Measurements from ENCODE around the gene IGSF21. TPM values are rescaled to one million over a fixed set of nuclear protein-coding genes. Genes with fewer than 3 reads are reported as not detected.

Gene IGSF21
- total RNA-seq, 1 donor from 2014 or later: 4.5 TPM

DNA sequence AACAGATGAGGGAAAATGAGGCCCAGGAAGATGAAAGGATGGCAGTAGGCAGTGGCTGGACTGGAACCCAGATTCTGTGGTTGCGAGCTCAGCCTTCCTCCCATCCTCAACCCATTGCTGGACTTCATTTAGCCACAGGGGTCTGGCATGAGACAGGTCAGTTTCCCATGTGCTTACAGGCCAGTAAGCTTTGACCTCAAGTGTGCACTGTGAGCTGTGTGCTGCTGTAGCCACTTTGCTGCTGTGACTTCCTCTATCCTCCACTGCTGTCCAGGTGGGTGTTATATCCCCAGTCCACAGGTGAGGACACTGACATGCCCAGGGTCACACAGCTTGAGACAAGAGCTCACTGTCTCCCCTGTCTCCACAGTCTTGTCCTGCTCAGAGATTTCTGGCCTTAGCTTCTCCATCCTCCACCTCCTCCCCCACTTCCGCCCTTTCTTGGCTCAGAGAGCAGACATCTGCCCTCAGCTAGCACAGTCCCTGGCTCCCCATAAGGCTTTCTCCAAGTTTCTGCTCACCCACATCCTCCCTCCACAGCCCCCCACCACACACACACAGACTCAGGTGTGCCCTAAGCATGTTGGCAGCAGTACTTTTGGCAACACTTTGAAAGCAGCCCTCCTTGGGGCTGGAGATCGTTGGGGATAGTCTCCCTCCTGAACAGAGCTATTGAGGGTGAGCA, 7.3 kb downstream of the IGSF21 start:
- no peak for ATAC-seq
- DNase-seq (ENCODE audit: low spot score): no peak
- intact Hi-C loops (cut with DNase I): no loop called here

- intact Hi-C loops (cut with DNase I): no loop called here
- DNase-seq (ENCODE audit: low spot score) (no peak), ATAC-seq (no peak)
These were observed 9.2 kb downstream of the IGSF21 start for GRCh38 chr1:18116777-18117176.

GRCh38 chr1:18118078-18118477, 10.5 kb downstream of the IGSF21 start:
- DNase-seq (ENCODE audit: low spot score) (no peak), ATAC-seq (peak; percentile 48)
- intact Hi-C loops (cut with DNase I): no loop called here

DNA sequence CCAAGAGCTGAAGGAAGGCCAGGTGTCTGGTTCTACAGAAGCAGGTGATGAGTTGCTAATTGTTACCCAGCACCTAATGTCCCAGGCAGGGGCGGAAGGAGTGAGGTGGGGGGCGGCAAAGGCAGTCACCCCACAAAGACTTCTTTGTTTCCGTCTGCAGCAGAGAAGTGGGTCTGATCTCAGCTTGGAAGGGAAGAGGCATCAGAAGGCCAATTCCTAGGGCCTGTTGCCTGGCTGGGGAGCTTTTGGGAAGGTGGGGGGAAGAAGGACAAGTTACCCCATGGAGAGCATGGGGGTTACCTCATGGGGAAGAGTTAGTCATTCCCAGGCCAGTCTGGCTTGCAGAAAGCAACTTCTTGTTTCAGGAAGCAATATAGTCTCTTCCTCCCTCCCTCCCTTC, 10.9 kb downstream of the IGSF21 start:
- intact Hi-C loops (cut with DNase I): no loop called here
- DNase-seq (ENCODE audit: low spot score) (no peak), ATAC-seq (no peak)

- ATAC-seq (no peak), DNase-seq (ENCODE audit: low spot score) (no peak)
- intact Hi-C loops (cut with DNase I): no loop called here
These were observed 11.7 kb downstream of the IGSF21 start for GRCh38 chr1:18119289-18119688.

DNA sequence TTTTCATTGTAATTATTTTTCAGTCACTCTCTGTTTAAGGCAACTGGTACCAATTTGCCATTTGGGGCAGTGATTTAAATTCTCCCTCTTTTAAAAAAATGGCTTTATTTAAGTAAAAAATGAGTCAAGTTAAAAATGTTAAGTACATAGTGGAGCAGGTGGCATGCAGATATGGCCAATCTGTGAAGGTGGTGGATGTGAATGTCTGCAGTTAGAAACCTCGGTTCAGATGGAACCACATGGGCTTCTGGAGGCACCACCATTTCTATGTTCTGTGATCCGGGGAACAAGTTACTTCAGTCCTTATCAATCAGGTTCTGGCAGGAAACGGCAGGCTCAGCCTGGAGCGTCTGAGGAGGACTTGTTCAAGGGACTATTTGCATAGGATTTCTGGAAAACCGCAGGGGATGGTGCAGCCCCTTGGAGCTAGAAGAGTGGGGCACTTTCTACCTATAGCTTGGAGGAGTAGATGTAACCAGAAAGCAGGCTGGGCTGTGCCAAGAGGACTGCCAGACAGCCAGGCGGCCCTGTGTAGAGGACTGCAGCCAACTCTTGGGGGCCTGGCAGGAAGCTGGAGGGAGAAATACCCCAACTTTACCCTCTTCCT, 12.3 kb downstream of the IGSF21 start:
- DNase-seq (ENCODE audit: low spot score) (no peak), ATAC-seq (no peak)
- intact Hi-C loops (cut with DNase I): no loop called here

GRCh38 chr1:18120638-18121037, 13.0 kb downstream of the IGSF21 start:
- DNase-seq (ENCODE audit: low spot score): no peak
- no peak for ATAC-seq
- intact Hi-C loops (cut with DNase I): no loop called here

GRCh38 chr1:18121072-18121820, 13.6 kb downstream of the IGSF21 start:
- DNase-seq (ENCODE audit: low spot score) (no peak), ATAC-seq (no peak)
- intact Hi-C loops (cut with DNase I): no loop called here

GRCh38 chr1:18123467-18123992, 15.9 kb downstream of the IGSF21 start:
- intact Hi-C loops (cut with DNase I): no loop called here
- ATAC-seq (no peak), DNase-seq (ENCODE audit: low spot score) (no peak)

GRCh38 chr1:18124977-18125376, 17.4 kb downstream of the IGSF21 start:
- intact Hi-C loops (cut with DNase I): no loop called here
- ATAC-seq (no peak), DNase-seq (ENCODE audit: low spot score) (no peak)

GRCh38 chr1:18126616-18127015, 19.0 kb downstream of the IGSF21 start:
- intact Hi-C loops (cut with DNase I): no loop called here
- ATAC-seq (no peak), DNase-seq (ENCODE audit: low spot score) (no peak)

DNA sequence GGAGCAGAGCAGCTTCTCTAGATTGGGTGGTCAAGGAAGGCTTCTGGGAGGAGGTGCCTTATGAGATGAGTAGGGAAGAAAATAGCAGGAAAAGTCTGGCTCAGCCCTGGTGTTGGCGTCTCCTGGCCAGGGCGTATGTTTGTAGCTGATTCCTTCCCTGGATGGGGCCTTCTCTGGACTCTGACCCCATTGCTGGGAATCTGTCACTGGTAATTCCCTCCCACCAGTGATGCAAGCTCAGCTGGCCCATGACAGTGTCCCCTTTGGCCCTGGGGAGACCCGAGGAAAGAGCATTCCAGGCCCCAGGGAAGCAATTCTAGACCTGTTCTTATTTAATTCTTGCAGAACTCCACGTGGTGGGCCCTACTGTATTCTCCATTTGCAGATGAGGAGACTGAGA, 20.7 kb downstream of the IGSF21 start:
- intact Hi-C loops (cut with DNase I): no loop called here

GRCh38 chr1:18130356-18130755, 22.8 kb downstream of the IGSF21 start:
- DNase-seq (ENCODE audit: low spot score) (no peak), ATAC-seq (no peak)
- intact Hi-C loops (cut with DNase I): no loop called here

More for the DNA sequence above, 20.7 kb downstream of the IGSF21 start:
- DNase-seq (ENCODE audit: low spot score) (no peak), ATAC-seq (no peak)

DNA sequence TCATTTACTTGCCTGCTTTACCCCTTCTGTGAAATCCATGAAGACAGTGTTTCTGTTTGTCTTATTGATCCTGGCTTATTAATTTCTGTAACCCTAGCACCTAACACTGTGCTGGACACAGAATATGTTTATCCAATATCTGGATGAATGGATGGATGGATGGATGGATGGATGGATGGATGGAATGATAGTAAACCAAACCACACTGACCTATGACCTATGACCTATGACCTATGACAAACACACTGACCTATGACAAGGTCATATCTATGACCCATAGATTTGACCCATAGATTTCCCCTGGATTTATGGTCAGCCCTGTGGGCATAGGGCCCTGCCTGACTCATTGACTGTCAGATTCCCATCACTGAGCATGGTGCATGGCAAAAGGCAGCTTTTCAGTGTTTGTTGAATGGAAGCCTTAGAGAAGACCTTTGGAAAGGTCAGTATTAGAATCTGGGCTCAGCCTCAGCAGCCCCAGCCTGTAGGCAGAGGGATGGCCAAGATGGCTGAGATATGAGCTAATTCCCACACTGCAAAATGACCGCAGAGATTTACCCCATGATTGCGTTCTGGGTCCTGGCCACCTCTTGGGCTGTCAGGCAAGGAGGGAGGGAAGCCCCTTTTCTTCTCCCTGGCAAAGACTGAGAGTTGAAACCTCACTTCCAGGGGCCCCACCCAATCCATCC, 24.6 kb downstream of the IGSF21 start:
- intact Hi-C loops (cut with DNase I): no loop called here
- DNase-seq (ENCODE audit: low spot score): no peak
- no peak for ATAC-seq

DNA sequence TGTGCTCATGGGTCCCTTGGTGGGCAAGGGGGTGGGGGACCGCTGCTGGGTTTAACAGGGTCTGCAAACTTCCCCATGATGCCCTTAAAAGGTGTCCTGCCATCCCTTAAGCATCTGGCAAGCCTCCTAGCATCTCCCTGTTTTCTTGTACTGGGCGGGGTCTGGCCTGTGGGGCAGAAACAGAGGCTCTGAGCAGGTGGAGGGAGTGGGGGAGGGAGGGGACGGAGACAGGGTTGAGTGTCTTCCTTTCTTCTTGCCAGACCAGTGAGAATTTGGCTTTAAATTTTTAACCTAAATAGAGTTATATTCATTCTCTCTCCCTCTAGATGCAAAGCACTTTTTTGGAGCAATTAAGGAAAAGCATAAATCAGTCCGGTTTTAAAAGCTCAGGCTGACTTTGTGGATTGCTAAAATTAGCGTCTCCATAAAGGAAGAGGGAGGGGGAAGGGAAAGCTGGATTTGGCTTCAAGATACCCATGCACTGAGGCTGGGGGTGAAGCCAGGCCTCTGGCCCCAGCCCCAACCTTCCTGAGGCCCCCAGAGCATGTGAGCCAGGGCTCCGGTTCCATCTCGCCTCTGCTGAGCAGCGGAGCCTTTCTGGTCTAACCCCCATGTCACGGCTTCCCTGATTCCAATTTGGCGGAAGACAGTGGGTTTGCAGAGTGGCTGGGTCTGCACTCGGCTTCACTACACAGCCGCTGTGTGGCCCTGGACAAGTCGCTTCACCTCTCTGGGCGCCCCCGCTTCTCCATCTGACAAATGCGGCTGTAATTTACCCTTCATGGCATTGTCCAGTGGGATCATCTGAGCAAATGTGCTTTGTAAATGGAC, 25.3 kb downstream of the IGSF21 start:
- DNase-seq (ENCODE audit: low spot score) (no peak), ATAC-seq (no peak)
- intact Hi-C loops (cut with DNase I): no loop called here

GRCh38 chr1:18134324-18135046, 26.9 kb downstream of the IGSF21 start:
- no peak for ATAC-seq
- intact Hi-C loops (cut with DNase I): no loop called here
- no peak for DNase-seq (ENCODE audit: low spot score)

GRCh38 chr1:18137759-18138345, 30.3 kb downstream of the IGSF21 start:
- intact Hi-C loops (cut with DNase I): no loop called here
- no peak for DNase-seq (ENCODE audit: low spot score)
- no peak for ATAC-seq

All from sciatic nerve (tissue), 2 donors.